ENCODE measurements around the gene MRNIP.
"Not testable (repeated sequence)": the region's sequence is repeated elsewhere in the genome, so short reads cannot be mapped to it uniquely, and the experiment has no call there.

DNA sequence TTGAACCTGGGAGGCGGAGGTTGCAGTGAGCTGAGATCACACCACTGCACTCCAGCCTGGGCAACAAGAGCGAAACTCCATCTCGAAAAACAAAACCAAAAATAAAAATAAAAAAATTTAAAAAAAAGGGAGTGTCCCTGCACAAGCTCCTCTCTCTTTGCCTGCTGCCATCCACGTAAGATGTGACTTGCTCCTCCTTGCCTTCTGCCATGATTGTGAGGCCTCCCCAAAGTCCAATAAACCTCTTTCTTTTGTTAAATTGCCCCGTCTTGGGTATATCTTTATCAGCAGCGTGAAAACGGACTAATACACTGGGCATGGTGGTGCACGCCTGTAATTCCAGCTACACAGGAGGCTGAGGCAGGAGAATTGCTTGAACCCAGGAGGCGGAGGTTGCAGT is 69.3 kb downstream of the MRNIP start:
- TF ChIP-seq, protein P1, sequence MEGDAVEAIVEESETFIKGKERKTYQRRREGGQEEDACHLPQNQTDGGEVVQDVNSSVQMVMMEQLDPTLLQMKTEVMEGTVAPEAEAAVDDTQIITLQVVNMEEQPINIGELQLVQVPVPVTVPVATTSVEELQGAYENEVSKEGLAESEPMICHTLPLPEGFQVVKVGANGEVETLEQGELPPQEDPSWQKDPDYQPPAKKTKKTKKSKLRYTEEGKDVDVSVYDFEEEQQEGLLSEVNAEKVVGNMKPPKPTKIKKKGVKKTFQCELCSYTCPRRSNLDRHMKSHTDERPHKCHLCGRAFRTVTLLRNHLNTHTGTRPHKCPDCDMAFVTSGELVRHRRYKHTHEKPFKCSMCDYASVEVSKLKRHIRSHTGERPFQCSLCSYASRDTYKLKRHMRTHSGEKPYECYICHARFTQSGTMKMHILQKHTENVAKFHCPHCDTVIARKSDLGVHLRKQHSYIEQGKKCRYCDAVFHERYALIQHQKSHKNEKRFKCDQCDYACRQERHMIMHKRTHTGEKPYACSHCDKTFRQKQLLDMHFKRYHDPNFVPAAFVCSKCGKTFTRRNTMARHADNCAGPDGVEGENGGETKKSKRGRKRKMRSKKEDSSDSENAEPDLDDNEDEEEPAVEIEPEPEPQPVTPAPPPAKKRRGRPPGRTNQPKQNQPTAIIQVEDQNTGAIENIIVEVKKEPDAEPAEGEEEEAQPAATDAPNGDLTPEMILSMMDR (conservative IDR thresholded peaks at IDR 0.05), result not testable (repeated sequence)
- TF ChIP-seq EZH2 (IDR thresholded peaks at IDR 0.05; ENCODE audit: low read depth), result not testable (repeated sequence)
